Tongue (tissue), 2 donors: ENCODE measurements around the gene AFG3L2. TPM values are rescaled to one million over a fixed set of nuclear protein-coding genes. Genes with fewer than 3 reads are reported as not detected.

Source experiments
- DNase-seq: peaks from one replicate; pipeline ENCODE4 v3.0.0-alpha.2; 2015
- total RNA-seq: library from RNA; depleted of rRNA; stranded (reverse); fragments of >200 nt; gene quantifications from one replicate; pipeline ENCODE4 v1.2.3, GENCODE V29; 2014

The AFG3L2 gene
- total RNA-seq, 1 donor from 2014 or later: 82.7 TPM

GRCh38 chr18:12324991-12325725, 51.9 kb downstream of the AFG3L2 start:
- no peak for DNase-seq

GRCh38 chr18:12321333-12321732, 55.7 kb downstream of the AFG3L2 start:
- no peak for DNase-seq

DNA sequence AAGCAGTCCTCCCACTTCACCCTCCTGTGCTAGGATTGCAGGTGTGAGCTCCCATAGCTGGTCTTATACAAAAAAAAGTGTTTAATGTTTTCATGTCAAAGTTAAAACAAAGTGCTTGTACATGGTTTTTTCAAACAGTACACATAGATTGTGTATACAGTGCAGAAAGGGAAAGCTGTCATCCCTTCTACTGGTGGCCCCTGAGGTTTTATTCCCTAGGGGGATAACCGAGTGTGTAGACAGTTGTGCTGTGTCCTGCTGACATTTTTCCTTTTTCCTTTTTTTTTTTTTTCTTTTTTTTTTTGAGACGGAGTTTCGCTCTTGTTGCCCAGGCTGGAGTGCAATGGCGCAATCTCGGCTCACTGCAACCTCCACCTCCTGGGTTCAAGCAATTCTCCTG, 58.2 kb downstream of the AFG3L2 start:
- no peak for DNase-seq

DNA sequence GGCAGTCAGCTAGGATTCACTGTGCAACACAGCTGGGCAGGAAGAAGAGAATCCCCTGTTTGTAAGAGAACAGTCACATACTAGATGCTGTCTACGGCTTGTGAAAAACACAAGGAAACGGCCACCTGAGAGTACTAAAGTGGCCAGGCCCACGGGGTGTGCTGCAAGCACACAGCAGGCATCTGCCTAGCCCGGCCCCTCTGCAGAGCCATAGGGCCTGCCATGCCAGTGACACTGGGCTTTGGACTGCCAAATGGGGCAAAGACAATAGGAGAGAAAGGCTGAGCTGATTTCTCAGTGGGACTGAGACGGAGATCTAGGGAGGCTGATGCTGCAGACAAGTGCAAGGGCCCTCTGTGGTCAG, 58.7 kb downstream of the AFG3L2 start:
- no peak for DNase-seq

DNA sequence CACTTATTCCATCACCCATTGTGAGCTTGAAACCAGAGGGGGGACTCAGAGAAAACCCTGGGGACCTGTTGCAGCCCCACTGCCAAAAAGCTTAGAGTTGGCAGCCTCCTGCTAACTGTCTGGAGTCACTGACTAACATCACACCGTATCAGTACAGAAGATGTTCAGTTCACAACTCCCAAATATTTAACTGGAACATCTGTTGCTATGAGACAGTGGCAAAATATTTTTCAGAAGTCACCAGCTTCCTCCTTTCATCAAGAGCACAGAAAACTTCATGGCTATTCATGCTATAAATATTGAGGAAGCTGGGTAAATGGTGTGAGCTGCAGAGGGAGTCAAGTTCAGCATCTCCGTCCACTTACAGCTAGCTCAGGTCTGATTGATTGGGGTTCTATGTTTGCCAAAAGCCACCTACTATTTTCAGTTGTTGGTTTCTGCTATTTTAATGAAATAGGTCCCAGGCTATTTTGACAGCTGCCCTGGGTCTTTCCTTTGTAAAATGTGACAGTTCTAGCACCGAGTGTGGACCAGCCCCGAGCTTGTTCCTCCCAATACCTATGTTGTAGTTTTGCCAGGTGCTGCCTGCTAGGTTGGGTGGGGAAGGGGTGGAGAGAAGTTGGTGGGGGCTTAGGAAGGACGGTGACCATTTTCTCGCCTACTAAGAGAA, 59.2 kb downstream of the AFG3L2 start:
- DNase-seq: peak; percentile 70

GRCh38 chr18:12315911-12316310, 61.1 kb downstream of the AFG3L2 start:
- no peak for DNase-seq

GRCh38 chr18:12315490-12315889, 61.5 kb downstream of the AFG3L2 start:
- no peak for DNase-seq

DNA sequence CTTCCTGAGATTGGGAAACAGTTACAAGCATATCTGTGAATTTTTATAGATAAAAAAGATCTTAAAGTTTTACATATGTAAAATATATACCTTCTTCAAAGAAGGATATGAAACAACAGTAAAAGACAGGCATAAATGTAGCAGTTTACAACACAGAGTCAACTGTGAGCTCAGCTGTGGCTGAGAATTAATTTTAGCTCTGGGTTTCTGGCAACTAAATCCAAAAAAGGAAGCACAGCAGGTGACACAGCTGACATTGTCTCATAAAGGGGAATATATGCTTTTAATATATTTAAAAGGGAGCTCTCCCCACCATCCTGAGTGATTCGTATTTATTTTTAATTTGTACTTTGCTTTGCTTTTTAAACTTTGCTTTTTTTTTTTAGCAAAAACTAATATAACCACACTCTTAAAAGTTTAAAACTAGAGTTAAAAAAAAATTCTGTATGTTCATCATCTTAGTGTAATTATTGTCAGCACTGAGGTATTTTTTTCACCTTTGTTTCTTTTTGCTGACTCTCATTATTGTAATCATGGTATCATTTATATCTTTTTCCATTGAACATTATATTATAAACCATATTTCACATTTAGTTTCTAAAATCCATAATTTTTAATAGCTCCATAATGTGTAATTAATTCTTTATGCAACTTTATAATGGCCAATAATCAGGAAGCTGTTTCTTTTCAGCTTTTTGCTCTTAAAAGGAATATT, 62.3 kb downstream of the AFG3L2 start:
- DNase-seq: no peak

GRCh38 chr18:12313530-12314245, 63.3 kb downstream of the AFG3L2 start:
- no peak for DNase-seq

- DNase-seq: no peak
These were observed 64.1 kb downstream of the AFG3L2 start for GRCh38 chr18:12312976-12313375.

GRCh38 chr18:12310762-12311161, 66.3 kb downstream of the AFG3L2 start:
- no peak for DNase-seq

GRCh38 chr18:12309683-12310198, 67.3 kb downstream of the AFG3L2 start:
- DNase-seq: no peak

GRCh38 chr18:12308386-12309100, 68.5 kb downstream of the AFG3L2 start:
- DNase-seq: peak; percentile 86

DNA sequence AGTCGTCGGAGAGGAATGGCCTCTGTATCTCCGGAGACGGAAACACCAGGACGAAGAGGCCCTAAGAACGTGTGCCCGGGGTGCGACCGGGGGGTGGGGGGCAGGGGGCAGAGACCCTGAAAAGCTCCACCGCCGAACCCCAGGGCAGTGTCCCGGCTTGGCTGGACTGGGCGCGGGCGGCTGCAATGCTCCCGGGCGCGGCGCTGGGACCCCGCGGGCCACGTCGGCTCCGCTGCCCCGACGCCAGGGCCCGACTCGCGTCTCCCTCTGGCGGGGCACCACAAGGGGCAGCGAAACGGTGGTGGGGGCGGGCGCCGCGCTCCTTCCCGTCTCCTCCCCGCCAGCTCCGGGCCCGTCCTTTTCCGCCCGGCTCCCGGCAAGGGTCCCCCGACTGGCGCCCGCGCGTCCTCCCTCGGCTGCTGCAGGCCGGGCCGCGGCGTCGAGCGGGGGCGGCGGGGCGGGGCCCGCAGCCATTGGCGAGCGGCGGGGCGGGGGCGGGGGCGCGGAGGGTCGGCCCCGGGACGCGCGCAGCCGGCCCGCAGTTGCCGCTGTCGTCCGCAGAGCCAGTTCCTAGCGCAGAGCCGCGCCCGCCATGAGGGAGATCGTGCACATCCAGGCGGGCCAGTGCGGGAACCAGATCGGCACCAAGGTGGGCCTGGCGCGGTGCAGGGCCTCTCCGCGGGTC, 69.2 kb downstream of the AFG3L2 start, which contains the start of gene TUBB6:
Gene TUBB6 (plus strand): TSS at position 541 of the 685 bp plus-strand sequence. CDS start 52 bp downstream, at position 593.
- DNase-seq: peak; percentile 87

- peak; percentile 78 for DNase-seq
These were observed 70.0 kb downstream of the AFG3L2 start for GRCh38 chr18:12306752-12307700.

GRCh38 chr18:12305930-12306629, 70.9 kb downstream of the AFG3L2 start:
- no peak for DNase-seq

DNA sequence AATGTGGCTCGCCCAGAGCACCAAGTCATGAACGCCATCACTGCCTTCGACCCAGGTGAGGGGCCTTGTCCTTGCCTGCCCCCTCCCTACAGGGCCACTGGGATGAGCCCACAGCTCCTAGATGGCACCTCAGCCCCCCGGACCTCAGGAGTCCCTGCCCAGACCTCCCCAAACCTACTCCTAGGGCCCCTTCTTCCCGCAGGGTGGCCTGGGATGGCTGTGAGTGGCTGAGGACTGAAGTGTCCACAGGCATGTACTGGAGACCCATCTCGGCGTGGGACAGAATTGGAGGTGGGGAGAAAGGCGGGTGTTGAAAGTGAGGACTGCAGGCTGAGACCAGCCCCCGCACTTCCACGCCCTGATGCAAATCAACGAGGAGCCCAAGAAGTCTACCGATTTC, 71.8 kb downstream of the AFG3L2 start:
- DNase-seq: no peak

GRCh38 chr18:12304351-12305210, 72.4 kb downstream of the AFG3L2 start:
- peak; percentile 81 for DNase-seq
